HG03064 (cell line): Measurements from ENCODE around the gene TPPP2.
A peak's percentile ranks its signal among the peaks of the same experiment; 100 is the strongest.

Experiments
- ATAC-seq: cut with Tn5 transposase; IDR thresholded peaks from one replicate; pipeline ENCODE4 v1.9.1; 2021; ENCODE audit warnings: low read depth; ENCODE audit not compliant: unreplicated experiment

TPPP2 gene

DNA sequence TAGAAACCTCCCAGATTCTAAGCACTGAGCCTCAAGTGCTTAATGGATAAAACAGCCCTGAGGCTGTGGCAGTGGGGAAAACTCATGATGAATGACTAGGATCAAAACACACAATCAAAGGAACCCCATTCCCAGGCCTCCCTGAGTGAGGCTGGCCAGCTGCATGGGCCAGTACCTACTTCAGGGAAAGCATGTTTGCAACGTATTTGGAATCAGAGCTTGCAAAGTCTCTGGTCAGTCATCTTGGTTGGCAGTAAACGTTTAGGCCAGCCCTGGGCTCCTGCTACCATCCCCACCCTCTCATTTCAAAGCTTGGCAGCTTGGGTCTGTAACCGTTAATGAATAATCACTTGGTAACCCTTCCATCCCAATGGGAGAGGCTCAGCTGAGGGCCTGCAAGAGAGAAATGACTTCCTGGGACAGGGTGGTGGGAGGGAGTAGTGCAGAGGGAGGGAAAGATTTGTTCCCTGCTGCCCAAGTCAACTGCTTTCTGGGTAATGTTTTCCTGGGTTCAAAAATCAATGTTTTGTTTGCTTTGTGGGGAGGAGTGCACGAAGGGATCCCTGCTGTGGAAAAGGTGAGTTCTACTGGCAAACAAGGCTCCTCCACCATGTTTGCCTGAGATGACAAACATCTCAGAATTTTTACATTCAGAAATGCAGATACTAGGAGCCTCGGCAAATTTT lies 25.6 kb downstream of the TPPP2 start:
- no peak for ATAC-seq

GRCh38 chr14:21056520-21057163 lies 26.6 kb downstream of the TPPP2 start:
- no peak for ATAC-seq

GRCh38 chr14:21057803-21058675 lies 28.0 kb downstream of the TPPP2 start, which contains the start of gene RNASE8:
TSS of gene RNASE8 (plus strand) at chr14:21057822. CDS start at chr14:21057893, 71 bp downstream.
- no peak for ATAC-seq

DNA sequence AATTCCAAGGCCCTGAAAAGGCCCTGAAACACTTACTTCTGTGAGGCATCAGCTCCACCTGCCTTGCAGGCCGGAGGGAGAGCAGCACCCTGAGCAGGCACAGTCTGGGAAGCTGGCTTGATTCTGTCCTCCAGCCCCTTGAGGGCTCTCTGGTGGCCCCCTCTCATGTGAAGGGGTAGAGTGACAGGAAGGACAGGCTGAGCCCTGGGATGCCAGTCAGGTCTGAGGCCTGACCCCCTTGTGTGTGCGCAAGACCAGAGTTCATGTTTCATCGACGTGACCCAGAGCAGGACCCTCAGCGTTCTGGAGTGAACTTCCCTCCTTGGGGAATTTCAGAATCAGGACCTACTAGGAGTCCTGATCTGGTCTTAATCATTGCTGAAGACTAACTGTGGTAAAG lies 28.9 kb downstream of the TPPP2 start:
- no peak for ATAC-seq

DNA sequence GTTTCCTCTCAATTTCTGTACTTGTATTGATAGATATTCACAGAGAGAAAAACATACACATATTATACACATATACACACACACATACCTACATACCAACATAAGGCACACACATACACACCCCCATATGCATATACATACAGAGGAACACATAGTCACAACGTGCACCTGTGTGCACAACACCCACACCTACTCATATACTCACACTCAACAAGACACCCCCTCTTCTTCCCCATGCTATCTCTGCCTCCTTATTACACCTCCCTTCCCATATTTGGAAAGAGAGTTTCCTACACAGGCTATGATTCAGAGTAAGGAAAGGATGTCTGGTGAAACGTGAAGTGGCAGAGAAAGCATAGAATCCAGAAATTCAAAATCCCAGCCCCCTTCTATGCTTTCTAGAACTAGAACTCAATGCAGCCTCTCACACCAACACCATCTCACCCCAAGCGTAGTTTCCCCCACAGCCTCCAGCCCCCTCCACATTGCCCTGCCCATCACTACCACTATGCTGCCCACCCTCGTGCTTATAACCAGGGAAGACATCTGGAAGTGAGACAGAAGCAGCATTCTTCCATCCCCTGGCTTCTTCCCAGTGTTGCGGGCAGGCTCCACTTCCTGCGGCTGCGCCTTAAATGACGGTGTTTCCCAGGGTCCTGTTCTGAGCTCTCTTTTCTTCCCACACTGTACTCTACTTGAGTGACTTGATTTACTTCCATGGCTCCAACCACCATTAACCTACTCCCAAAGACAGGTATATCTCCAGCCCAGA lies 30.0 kb downstream of the TPPP2 start:
- no peak for ATAC-seq

DNA sequence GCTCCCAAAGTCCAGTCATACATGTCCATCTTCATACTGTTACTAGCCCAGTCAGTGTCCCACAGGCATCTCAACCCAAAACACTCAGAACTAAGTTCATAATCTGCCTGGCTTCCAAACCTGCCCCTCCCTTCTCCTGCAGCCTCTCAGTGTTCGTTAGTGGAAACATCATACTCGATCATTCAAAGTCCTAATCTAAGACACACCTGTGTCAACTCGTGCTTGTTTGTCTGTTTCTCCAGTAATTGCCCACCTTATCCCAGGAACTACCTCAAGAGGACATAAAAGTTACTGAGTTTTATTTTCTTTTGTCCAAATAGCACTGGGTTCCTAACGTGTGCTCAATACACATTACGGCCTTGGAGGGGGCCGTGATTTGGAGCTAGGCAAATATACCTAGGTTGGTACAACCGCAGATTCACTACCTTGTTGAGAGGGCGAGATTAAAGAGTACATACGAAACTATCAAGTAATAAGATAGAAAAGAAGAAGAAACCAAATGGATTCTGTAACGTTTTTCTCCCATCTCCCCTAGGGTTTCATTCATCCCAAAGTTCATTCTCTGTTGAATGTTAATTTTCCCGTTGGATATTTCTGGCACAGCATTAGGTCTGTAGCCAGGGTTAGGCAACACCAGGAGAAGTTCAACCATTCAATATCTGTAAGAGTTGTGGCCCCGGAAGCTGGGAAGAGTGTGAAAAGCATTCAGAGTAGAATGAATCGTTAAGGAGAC lies 30.8 kb downstream of the TPPP2 start:
- no peak for ATAC-seq

DNA sequence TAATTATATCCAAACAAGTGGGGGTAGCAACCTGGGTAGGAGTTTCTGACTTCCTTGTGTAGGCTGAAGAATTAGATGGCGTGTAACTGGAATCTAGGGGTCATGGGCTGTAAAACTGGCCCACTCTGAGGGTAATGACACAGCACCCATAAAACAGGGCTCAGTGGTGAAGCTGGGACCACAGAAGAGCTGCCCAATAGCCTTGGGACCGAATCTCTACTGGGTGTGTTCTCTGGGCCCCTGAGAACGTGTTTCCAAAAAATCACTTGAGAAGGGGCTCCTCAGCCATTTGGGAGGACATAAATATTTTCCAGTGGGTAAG lies 31.3 kb downstream of the TPPP2 start:
- no peak for ATAC-seq

GRCh38 chr14:21063479-21063878 lies 33.5 kb downstream of the TPPP2 start:
- no peak for ATAC-seq

GRCh38 chr14:21066882-21067502 lies 37.0 kb downstream of the TPPP2 start:
- no peak for ATAC-seq

DNA sequence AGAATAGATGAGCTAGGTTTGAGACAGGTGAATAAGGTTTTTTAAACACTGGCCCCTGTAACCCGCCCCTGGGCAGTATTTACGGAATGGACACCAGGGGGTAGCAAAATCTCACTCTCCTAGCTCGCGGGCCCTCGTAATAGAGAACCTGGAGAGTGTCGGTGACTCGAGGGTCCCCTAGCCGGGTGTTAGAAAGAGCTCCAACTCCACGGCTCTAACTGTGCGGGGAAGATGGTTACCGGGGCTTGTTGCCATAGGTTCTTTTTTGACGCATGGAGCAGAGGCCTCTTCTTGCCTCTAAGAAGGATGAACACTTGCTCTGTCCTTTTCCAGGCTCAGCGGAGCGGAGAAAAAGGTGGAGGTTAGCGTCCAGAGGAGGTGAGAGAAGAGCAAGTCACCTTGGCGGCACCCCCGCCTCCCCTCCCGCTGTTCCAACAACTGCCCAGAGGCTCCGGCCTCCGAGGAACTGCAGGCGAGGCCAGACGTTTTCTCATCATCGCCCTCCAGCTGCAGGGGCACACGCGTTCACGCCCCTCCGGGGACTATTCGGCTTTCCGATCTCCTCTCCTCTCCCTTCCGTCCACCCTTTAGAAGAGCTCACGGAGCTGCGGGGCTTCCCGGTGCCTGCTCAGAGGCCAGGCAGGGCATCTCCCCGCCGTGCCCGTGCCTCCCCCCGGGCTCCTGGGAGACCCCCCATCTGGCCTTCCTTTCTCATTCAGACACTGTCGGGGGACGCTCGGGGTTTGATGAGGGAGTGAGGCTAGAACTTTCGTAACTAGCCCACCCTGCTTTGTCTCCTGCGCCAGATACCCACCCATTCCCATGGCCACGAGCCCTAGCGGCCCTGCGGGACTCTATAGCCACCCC lies 38.7 kb downstream of the TPPP2 start:
- no peak for ATAC-seq

GRCh38 chr14:21069388-21070082 lies 39.5 kb downstream of the TPPP2 start:
- ATAC-seq, result no peak

DNA sequence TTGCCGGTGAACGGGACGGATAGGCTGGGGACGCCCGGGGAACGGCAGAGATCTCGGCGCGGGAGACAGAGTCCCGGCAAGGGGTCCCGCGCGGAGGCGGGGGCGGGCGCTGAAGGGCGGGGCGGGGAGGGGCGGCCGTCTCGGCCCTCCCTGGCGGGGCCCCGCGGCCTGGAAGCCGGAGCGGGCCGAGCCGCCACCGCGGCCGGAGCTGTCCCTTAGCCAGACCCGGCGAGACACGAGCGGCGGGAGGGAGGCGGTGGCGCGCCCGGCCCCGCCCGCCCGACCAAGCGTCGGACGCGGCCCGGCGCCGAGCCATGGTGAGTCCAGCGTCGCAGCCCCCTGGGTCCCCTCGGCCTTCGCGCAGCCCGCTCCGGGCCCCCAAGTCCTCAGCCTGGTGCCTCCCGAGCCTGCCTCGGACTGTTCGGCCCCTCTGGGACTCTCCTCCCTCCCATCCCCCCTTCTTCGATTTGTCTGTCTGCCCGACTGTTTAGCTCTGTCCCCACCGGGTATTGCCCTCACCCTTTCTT lies 40.1 kb downstream of the TPPP2 start, which contains the start of gene ARHGEF40:
ARHGEF40 (plus strand) TSS at position 222 of the 527 bp plus-strand sequence; CDS start at position 315, 93 bp downstream.
- ATAC-seq, result no peak

GRCh38 chr14:21070610-21071224 lies 40.7 kb downstream of the TPPP2 start:
- no peak for ATAC-seq

- ATAC-seq, result peak; percentile 81
These were observed 41.4 kb downstream of the TPPP2 start for GRCh38 chr14:21071225-21072030.

GRCh38 chr14:21072031-21072473 lies 42.0 kb downstream of the TPPP2 start:
- ATAC-seq, result no peak

DNA sequence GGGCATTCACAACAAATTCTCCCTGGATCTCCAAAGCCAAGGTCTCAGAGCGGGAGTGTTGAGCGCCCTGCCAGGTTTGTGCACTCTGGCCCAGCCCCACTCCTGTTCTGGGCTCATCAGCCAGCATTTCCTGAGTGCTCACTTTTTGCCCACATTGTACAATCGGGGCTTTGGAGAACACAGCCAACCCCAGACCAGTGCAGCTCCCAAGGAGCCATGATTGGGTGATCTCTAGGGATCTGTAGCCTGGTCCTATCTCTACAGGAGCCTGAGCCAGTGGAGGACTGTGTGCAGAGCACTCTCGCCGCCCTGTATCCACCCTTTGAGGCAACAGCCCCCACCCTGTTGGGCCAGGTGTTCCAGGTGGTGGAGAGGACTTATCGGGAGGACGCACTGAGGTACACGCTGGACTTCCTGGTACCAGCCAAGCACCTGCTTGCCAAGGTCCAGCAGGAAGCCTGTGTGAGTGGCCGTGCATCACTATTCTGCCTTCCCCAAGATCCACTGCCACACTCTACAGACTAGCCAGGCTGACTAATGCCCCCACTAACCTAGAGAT lies 42.8 kb downstream of the TPPP2 start:
- ATAC-seq, result no peak
